Hypothalamus (tissue), 51 donors: Measurements from ENCODE around the gene HYAL1.

ENCODE experiments used
- DNase-seq, 51 donors: peaks; one replicate each; lab custom pipeline; 2025; lab: John Stamatoyannopoulos, UW

HYAL1 gene

DNA sequence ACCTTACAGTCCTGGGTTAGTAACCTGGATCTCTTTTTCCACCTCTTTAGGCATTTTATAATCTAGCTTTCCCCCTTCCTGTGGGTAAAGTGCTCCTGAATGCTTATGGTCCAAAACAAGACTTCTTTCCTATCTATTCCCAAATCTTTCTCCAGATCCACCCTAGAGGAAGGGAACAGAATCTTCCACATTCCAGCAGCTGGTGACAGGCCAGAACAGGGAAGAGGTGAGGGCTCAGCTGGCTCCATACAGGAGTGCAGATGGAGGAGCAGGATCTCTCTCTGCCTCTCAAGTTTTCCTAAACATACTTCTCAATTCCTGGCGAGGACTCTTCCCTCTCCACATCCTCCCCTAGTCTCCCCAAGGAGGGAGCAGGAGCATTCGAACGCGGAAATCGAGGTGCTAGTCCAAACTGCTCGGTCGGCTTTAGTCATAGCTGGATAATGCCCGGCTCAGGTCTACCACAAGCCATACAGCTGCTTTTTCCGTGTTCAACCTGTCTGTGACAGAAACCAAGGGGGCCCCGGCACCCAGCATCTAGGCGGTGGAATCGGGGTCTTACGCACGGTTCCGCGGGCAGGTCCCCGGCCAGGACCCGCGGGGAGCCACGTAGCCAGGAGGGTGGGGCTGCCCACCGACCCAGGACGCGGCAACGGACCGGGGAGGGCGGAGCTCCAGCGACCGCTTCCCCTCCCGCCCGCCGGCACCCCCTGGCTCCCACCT lies 33.2 kb upstream of the HYAL1 start:
- DNase-seq = peak in 1 of 51 donors; percentile 52

DNA sequence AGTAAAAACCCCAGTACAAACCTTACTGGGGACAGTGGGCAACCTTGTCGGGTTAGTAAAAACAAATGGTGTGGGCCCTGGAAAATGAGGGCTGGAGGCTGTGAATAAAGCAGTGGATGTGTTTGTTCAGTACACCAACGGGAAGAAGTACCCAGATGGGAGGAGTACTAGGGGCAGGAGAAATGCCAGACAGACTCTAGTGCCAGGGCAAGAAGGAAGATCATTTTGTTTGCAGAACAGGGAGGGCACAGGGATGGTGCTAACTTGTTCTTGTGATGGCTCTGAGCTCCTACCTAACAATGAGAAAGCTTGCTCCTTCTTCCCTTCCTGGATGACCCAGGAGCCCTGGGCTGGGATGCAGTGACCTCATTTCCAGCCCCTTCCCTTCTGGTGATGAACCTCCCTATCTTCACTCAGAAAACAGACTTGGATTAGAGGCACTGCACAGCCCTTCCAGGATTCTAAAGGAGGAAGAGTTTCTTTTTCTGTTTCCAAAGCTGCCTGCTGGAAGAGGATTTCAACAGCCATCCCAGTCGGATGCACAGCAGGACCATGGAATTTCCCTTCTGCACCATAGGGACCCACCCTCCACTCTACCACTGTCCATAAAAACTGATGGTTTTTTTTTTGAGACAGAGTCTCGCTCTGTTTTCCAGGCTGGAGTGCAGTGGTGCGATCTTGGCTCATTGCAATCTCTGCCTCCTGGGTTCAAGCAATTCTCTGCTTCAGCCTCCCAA lies 31.1 kb upstream of the HYAL1 start:
- no peak for DNase-seq

DNA sequence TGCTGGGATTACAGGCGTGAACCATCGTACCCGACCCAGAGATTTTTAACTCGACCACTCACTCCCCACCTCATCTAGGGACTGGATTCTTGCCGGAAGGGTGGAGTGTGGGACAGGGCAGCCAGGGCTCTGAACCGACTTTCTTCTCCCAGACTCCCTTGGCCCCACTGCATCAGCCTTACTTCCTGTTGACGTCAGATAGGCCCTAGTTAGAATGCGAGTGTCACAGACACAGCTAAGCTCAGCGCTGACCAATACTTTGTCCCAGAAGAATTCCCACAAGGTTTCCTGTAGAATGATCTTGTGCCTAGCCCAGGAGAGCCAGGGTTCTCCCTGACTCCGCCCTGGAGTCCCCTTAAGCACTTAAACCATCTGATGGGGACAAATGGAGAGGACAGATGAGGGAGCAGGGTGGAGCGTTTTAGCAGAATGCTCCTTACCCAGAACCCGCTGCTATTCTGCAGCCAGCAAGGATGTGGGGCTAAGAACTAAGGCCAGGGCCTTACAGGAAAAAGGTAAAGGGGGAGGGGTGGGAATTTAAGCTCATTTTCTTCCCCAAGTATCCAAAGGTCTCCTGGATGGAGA lies 30.5 kb upstream of the HYAL1 start:
- no peak for DNase-seq

DNA sequence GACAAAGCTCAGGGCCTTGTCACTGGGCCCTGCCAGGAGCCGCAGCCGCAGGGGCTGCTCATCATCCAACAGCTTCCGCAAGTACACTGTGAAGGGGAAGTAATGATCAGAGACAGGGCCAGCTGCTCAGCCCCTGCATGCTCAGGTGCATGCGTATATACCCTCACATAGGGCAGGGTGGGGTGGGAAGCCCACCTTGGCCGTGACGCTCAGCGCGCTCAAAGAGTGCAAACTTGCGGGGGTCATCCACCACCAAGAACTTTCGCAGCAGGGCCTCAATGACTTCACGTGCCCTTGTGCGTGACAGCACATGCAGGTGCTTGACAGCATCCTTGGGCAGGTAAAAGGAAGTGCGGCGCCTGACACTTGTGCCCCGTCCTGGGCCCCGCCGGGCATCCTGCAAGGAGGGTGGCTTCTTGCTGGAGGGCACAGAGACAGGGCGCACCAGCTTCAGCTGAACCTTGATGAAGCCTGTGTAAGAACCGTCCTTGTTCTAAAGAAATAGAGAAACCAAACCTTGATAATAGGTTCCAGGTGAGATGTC lies 28.1 kb upstream of the HYAL1 start:
- no peak for DNase-seq

DNA sequence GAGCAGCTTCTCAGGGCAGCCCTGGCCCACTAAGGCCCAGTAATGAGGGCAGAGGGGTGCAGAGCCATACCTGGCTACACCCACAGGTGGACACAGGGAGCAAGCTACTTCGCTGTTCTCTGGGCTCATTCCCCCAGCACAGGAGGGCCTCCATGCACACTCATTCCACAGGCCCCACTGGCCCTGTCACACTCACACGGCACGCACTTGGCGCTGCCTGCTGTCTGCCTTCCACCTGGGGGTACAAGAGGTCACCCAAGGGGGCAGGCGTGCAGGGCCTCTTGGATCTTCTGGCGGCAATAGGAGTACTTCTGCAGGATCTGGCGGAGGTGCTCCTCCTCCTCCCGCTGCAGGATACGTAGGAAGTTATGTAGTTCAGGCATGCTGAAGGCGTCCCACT lies 27.0 kb upstream of the HYAL1 start:
- DNase-seq = no peak

DNA sequence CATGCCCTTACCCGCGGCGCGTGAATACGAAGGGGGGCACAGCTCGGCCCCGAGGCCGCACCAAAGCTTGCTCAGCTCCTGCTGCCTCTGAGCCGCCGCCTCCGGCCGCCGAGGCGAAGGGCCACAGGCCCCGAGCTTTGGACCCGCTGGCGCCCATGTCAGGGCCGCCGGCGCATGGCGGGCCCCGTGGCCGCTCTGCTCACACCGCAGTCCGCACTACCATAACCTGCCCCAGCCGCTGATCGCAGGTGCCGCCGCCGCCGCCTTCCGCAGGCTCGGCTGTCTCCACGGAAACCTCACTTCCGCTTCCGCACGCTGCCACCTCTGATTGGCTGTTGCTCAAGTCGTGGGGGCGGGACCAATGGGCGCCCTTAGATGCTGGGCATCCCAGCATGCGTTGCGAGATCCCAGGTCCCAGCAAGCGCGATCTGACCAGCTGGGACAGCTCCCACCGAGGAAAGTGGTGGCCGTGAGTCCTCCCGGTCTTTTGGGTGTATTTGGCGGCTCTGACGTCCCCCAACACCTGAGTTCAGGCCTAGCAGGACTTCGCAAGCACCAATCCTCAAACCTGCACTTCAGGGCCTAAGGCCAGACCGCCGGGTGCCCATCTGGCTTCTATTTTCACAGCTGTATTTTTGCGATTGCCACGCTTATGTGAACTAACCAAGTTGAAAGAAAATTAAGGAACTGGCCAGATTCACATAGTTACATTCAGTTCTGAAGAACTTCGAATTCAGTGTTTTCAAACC lies 24.7 kb upstream of the HYAL1 start, which contains the start of gene TUSC2:
TUSC2 (minus strand) TSS at position 281 of the 749 bp plus-strand sequence; CDS start at position 157, 124 bp downstream.
- peak; percentile 58 to 98 (median 93) for DNase-seq

DNA sequence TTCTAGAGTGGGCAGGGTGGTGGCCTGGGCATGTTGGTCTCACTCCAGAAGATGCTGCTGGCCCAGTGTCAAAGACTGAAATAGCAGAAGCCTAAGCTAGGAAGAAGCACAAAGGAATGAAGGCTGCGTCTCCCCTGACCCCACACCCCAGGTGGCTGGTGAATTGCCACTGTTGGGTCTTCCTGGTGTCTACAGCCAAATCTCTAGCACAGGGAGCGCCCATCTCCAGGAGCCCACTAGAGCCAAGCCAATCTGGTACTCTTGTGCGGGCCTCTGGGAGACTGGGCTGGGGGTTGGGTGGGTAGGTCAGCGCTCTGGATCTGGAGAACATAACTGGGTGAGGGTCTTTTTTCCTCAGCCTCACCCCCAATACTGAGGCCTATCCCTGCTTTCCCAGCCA lies 23.8 kb upstream of the HYAL1 start:
- no peak for DNase-seq

DNA sequence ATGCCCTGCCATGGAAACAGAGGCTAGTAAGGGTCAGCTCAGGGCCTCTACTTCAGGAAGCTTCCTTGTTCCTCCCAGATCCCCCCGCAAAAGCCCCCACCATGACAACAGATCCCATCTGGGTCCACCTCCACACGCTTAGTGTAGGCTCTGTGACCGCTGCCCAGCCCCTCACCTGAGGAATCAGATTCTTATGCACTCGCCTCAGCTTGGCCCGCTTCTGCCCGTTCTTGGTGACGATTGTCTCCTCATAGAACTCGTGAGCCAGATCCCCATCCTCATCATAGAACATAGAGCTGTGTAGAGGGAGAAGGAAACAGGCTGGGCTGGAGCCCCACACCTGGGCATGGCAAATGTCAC lies 22.8 kb upstream of the HYAL1 start:
- DNase-seq = no peak

DNA sequence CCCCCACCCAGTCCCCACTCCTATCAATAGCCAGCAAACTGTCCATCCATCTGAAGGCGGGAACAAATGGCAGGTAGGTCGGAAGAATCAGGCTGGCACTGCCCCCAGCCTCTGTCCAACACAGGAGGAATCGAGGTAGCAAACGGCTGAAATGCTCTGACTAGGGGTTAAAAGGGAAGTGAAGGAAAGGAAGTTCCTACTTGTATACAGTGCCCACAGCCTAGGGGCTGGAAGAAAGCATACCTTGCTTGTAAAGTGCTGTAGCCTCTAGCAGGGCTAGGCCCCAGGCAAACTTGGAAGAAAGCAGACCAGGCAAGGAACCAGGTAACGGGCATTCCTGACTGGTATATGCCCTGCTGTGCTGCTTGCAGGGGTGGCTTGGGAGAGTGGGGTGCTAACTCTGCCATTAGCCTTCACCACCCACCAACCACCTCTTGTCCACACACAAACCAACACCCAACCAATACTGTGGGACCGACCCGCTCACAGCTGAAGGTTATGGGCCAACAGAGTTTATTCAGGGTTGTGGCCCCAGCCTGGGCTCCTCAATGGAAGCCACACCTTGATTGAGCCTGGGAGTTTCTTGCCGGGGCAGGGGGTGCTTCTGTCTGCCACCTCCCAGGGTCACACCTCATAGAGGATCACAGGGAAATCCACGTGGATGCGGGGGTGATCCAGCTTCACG lies 22.3 kb upstream of the HYAL1 start:
- DNase-seq = no peak

DNA sequence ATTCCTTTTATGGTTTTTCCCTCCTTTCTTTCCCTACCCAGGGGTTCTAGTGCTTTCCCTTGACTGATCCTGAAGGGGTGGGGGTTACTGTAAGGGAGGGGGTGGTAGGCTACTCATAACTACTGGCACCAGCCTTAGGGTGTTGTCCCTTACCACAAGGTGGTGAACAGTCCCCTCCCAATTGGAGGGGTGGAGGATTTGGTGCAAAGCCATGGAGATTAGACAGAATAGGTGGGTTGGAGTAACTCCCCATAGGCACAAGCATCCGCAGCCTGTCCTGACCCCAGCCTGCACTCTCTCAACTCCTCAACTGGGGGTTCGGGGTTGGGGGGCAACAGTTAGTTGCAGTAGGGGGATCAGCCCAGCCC lies 21.7 kb upstream of the HYAL1 start:
- no peak for DNase-seq

DNA sequence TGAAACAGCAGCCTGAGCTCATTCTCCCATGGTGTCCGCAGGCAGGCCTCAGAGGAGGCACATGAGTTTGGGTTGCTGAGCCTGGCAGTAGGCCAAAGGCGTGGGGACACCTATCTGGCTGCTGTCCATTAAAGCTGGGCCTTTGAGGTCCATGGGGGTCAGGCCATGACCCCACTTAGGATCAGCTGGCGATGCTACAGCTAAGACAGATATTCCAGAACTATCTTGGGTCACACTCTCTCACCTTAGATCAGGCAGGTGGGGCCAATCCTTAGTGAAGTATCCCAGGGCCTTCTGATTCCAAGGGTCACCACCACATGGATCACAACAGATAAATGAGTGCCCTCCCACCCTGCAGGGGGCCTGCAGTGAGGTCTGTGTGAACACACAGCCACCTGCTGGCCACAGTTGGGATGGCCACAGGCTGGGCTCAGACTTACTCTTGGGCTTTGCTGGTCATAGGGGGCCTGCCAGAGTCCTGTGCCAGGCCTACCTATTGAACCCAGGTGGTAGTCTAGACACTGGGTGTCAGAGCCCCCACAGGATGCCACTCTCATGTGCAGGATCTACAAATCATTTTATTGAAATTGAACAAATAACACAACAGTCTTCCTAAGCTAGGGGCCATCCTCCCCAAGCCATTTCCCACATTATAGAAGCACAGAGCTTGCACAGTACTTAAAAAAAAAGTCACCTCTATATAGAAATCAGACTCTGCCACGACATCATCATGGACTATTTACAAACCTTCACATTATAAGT lies 21.2 kb upstream of the HYAL1 start:
- peak in 33 of 51 donors; percentile 11 to 72 (median 49) for DNase-seq

DNA sequence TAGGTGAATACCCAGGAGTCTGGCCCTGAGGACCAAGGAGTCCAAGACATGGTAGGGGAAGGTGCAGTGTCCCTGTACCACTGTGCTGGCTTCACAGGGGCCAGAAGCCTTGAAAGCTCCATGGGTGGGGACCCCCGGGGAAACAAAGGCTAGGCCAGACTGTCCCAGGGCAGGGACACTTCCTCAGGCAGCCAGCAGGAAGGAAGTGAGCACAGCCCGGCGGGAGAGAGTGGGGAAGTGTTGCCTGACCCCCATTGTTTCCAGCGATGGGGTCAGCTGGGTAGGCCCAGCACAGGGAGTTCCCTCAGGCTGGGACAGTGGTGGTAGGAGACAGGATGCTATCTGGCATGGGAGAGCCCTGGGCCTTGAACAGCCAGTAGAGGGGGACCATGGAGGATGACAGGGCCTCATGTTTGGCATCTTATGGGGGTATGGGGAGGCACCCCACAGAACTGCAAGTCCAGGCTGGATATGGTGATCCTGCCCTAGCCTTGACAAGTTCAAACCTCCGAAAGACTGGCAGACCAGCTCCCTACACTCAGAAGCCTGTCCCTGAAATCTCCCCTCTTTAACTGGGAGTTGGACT lies 20.3 kb upstream of the HYAL1 start:
- DNase-seq = peak in 1 of 51 donors; percentile 10

DNA sequence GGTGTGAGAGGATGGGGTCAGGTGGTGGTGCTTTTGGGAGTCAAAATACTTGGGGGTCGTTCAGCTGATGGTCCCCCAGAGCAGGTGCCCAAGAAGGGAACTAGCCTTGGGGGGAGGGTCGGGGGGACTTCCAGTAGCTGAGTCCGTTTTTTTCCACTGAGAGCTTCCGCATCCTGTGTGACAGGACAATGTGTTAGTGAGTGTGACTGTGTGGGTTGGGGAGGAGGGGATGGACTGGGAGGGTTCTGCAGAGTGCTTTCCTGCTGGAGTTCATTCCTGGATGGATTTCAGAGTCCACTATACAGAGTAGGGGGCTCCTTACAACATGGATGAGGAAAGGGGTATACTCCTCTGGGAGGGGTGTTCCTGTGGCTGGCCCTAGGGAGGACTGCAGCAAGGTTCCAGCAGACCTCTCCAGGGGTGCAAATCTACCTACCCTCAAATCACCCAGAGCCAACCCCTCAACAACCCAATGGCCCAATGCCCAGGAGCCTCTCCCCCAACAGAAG lies 19.8 kb upstream of the HYAL1 start:
- peak in 4 of 51 donors; percentile 16 to 33 (median 20) for DNase-seq

DNA sequence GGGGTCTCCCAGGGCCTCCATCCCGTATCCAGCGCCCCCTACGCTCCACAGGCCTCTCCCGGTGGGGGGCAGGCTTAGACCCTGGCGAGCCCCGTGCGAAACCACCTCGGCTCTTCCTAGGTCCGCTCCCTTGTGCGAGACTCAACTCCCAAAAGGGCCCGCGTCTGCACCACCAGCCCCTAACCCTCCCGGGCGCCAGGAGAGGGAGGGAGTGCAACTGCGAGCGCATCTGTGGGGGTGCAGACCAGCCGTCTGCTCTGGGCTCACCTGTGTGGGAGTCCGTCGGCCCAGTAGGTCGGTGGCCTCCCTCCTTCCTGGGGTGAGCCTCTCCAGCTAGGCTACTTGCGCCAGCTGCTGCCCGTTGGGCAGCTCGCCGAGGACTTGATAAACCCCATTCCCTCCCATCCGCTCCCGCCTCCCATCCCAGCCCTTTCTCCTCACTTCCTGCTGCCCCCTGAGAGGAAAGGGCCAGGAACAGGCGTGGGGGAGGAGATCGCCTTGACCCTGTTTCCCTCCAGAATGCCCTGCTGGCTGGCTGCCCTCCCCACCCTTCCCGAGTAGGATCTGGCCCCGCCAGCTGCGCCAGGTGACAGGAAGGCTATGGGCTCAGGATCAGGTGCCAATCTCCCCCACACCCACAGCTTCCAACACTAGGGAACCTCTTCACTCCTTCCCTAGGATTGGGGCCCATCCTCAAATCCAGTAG lies 19.2 kb upstream of the HYAL1 start, which contains the start of gene HYAL2:
HYAL2 (minus strand) TSS at position 360 of the 706 bp plus-strand sequence. CDS start 2,256 bp downstream, outside the sequence.
- no peak for DNase-seq

DNA sequence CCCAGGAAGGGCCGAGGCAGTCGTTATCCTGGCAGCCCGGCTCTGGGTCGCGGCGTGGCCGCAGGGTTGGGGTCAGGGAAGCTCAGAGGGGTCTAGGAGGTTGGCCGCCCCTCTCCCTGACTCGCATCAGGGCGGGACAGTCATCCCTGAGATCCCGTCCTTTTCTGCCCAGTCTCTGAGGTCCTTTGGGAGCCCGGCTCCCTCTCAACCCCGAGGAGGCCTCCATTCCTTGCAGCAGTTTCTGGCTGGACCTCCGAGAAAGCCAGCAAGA lies 18.7 kb upstream of the HYAL1 start:
- DNase-seq = no peak

DNA sequence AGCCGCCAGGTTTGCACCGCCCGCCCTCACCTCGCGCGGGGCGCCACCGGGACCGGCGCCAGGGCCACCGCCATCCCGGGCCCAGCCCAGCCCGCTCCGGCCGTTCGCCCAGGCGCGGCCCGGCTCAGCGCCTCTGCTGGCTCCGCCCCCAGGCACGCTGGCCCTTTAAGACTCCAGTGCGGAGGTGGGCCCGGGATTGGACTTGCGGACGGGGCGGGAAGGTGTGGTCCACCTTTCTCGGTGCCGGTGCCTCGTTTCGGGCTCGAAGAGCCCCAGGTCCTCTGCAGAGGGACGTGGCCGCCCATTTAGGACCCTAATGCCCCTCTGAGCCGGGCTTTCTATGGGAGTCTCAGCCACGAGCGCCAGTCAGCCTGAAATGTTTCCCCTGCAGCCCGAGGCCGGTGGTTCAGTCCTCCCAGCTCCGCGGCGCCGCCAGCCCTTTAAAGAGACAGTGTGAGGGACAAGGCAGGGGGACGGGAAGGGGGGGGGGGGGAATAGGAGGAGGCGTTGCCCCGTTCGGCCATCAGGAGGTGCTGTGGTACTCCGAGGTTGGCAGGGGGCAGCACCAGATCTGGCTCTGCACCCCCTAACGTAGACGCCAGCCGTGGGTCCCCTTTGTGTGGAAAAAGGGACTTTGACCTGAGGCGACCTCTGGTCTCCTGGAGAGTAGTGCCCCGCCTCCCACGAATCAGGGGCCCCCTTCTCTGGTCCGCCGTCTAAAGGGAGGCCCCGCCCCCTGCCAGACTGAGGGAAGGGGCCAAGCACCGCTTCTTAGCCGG lies 18.2 kb upstream of the HYAL1 start:
- peak; percentile 71 to 98 (median 89) for DNase-seq

DNA sequence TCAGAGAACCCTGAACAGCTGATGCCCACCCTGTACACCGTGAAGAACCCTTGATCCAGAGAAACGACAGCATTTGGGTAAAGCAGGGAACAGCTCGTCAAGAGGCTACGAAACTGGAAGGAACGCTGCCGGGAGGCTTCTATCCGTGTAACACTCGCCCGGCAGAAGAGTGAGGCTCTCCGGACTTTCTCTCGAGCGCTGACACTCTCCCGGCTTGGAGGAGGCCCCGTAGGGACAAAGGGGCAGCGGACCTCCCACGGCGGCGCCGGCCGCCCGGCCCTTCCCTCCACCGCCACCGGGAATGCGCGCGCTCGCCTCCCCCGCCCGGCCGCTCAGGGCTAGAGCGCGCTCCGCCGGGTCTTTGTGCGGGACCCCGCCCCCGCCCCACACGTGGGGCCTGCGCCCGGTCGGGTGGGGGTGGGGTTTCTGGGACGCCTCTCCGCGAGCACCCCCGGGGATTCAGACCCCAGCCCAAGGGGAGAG lies 17.5 kb upstream of the HYAL1 start:
- DNase-seq = peak in 49 of 51 donors; percentile 59 to 95 (median 87)
